ENCODE measurements around the gene PRDM16. TPM values are rescaled to one million over a fixed set of nuclear protein-coding genes. Genes with fewer than 3 reads are reported as not detected.

The PRDM16 gene
- total RNA-seq, 1 donor from 2014 or later, result 0.43 TPM

DNA sequence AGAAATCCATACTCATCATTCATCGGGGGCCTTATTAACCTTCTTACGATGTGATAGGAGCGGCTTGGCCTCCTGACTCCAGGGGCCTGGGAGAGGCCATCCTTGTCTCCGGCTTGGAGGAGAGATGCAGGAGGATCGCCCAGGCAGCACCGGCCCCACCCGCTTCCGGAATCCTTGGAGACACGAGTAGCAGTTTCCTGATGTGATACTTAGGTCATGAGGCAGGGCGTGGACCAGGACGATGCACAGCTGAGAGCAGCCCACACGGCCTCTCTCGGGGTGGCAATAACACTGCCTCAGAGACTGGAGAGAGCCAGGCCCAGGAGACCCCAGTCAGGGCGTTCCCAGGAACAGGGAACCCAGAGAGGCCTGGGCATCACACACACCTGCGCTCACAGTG, 221.9 kb downstream of the PRDM16 start:
- H3K27me3 Mint-ChIP-seq (ENCODE audit: low read depth, unreplicated experiment), result peaks cover 44% of the 10 kb centered on the region
- H3K4me3 ChIP-seq (ENCODE audit: insufficient read depth, low read depth, low read length), result no peak overlapping the region
- H3K4me1 Mint-ChIP-seq (ENCODE audit: low read depth, unreplicated experiment), result peaks cover 2% of the 10 kb centered on the region
- no peaks in the 10 kb centered on the region for H3K4me1 ChIP-seq (ENCODE audit: insufficient read depth, low read length)
- H3K36me3 Mint-ChIP-seq (ENCODE audit: low read depth, unreplicated experiment), result no peaks in the 10 kb centered on the region
- no peak overlapping the region for H3K4me3 Mint-ChIP-seq (ENCODE audit: unreplicated experiment)
- H3K27ac Mint-ChIP-seq (ENCODE audit: unreplicated experiment), result no peak overlapping the region
- H2AFZ ChIP-seq (ENCODE audit: low read depth, low read length), result no peak overlapping the region
- no peaks in the 10 kb centered on the region for H3K27me3 ChIP-seq (ENCODE audit: insufficient read depth, low read length)
- H3K36me3 ChIP-seq (ENCODE audit: insufficient read depth, low read length), result no peaks in the 10 kb centered on the region
- peaks cover 3% of the 10 kb centered on the region for H3K9me3 Mint-ChIP-seq (ENCODE audit: unreplicated experiment)
- H3K4me2 ChIP-seq (ENCODE audit: low read length), result no peak overlapping the region
- H3K79me2 ChIP-seq (ENCODE audit: insufficient read depth, low read length), result no peaks in the 10 kb centered on the region
- H3K9ac ChIP-seq (ENCODE audit: low read length), result no peak overlapping the region
- no peak for FAIRE-seq
- no peak for DNase-seq (ENCODE audit: low read depth)
- peaks cover 4% of the 10 kb centered on the region for H4K20me1 ChIP-seq (ENCODE audit: insufficient read depth, low read length)
- H3K9me3 ChIP-seq (ENCODE audit: insufficient read depth, low read depth, low read length), result no peaks in the 10 kb centered on the region
- H3K27ac ChIP-seq (ENCODE audit: low read depth, low read length), result no peak overlapping the region
- TF ChIP-seq, protein P1, sequence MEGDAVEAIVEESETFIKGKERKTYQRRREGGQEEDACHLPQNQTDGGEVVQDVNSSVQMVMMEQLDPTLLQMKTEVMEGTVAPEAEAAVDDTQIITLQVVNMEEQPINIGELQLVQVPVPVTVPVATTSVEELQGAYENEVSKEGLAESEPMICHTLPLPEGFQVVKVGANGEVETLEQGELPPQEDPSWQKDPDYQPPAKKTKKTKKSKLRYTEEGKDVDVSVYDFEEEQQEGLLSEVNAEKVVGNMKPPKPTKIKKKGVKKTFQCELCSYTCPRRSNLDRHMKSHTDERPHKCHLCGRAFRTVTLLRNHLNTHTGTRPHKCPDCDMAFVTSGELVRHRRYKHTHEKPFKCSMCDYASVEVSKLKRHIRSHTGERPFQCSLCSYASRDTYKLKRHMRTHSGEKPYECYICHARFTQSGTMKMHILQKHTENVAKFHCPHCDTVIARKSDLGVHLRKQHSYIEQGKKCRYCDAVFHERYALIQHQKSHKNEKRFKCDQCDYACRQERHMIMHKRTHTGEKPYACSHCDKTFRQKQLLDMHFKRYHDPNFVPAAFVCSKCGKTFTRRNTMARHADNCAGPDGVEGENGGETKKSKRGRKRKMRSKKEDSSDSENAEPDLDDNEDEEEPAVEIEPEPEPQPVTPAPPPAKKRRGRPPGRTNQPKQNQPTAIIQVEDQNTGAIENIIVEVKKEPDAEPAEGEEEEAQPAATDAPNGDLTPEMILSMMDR (IDR thresholded peaks at IDR 0.05; ENCODE audit: insufficient read depth, low read depth, low read length), result no peak
- no peak for TF ChIP-seq EZH2 (IDR thresholded peaks at IDR 0.05; ENCODE audit: insufficient read depth, low read length)

DNA sequence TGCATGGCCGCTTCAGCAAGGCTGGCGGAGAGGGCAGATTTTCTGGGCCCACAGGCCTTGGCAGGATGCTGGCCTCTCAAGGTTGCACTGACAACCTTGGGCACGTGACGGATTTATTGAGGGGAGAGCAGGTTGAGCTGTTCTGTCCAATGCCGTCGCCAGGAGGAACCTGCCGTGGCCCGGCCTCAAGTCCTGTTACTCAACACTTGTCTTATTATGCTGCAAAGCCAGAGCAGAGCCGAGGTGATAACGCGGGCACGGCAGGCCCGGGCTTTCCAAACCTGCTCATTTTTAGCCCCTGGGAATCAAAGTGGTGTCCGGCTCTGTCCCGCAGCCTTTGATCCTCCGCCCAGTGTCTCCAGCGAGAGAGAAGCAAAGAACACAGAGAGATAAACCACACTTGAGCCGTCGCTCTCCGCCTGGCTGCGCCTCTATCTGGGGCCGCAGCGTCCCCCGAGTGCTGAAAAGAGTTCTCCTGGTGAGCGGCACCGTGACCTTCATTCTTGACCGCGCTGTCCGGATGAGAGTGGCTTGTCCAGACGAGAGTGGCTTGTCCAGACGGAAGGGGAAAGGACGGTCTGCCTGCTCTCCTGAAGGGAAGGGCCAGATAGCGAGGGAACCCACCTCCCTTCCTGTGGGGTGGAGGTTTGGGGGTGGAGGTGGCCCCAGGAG, 223.2 kb downstream of the PRDM16 start:
- no peaks in the 10 kb centered on the region for H3K36me3 Mint-ChIP-seq (ENCODE audit: low read depth, unreplicated experiment)
- no peaks in the 10 kb centered on the region for H3K9me3 ChIP-seq (ENCODE audit: insufficient read depth, low read depth, low read length)
- H3K27me3 ChIP-seq (ENCODE audit: insufficient read depth, low read length), result no peaks in the 10 kb centered on the region
- no peak overlapping the region for H3K9ac ChIP-seq (ENCODE audit: low read length)
- H3K4me3 ChIP-seq (ENCODE audit: insufficient read depth, low read depth, low read length), result no peak overlapping the region
- H3K27me3 Mint-ChIP-seq (ENCODE audit: low read depth, unreplicated experiment), result peaks cover 51% of the 10 kb centered on the region
- DNase-seq (ENCODE audit: low read depth) (no peak), FAIRE-seq (no peak)
- no peak overlapping the region for H3K4me2 ChIP-seq (ENCODE audit: low read length)
- H3K27ac Mint-ChIP-seq (ENCODE audit: unreplicated experiment), result no peak overlapping the region
- TF ChIP-seq, protein P1 (IDR thresholded peaks at IDR 0.05; ENCODE audit: insufficient read depth, low read depth, low read length), result no peak
- H3K4me1 ChIP-seq (ENCODE audit: insufficient read depth, low read length), result no peaks in the 10 kb centered on the region
- H3K9me3 Mint-ChIP-seq (ENCODE audit: unreplicated experiment), result peaks cover 3% of the 10 kb centered on the region
- peaks cover 2% of the 10 kb centered on the region for H3K4me1 Mint-ChIP-seq (ENCODE audit: low read depth, unreplicated experiment)
- H2AFZ ChIP-seq (ENCODE audit: low read depth, low read length), result no peak overlapping the region
- H4K20me1 ChIP-seq (ENCODE audit: insufficient read depth, low read length), result peaks cover 4% of the 10 kb centered on the region
- H3K4me3 Mint-ChIP-seq (ENCODE audit: unreplicated experiment), result no peak overlapping the region
- H3K27ac ChIP-seq (ENCODE audit: low read depth, low read length), result no peak overlapping the region
- no peaks in the 10 kb centered on the region for H3K79me2 ChIP-seq (ENCODE audit: insufficient read depth, low read length)
- no peaks in the 10 kb centered on the region for H3K36me3 ChIP-seq (ENCODE audit: insufficient read depth, low read length)

DNA sequence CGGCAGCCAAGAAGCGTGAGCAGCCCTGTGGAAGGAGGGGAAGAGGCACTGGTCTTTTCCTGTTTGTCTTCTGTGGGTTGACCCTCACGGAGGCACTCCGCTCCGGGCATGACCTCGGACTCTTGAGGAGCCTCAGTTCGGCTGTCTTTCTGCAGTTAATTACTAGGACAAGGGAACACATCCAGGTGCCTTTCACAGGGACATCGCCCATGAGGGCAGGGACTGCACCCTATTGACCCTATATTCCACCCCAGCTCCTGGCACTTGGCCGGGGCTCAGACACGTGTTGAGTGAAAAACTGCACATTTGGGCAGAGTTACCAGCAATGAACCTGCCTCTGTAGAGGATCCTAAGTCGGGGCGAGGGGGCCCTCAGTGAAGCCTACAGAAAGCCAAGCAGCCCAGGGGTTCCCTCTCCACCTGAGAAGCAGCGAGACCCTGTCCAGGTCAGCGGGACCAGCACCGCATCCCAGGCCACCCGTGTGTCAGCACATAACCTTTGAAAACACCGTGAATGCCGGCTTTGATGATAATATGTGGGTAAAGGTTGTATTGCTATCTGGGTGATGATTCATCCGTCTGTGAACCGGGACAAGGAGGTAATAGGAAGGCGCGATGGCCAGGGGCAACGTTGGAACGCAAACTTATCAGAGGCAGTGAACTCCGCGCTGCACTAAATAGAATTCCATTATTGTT, 224.0 kb downstream of the PRDM16 start:
- H3K9me3 Mint-ChIP-seq (ENCODE audit: unreplicated experiment), result peaks cover 3% of the 10 kb centered on the region
- Histone ChIP-seq H3K79me2 (ENCODE audit: insufficient read depth, low read length) (no peaks in the 10 kb centered on the region), H3K4me3 (ENCODE audit: insufficient read depth, low read depth, low read length) (no peak overlapping the region), H3K27ac (ENCODE audit: low read depth, low read length) (no peak overlapping the region), H3K9me3 (ENCODE audit: insufficient read depth, low read depth, low read length) (no peaks in the 10 kb centered on the region), H3K27me3 (ENCODE audit: insufficient read depth, low read length) (no peaks in the 10 kb centered on the region), H3K9ac (ENCODE audit: low read length) (no peak overlapping the region), H4K20me1 (ENCODE audit: insufficient read depth, low read length) (peaks cover 4% of the 10 kb centered on the region), H3K4me2 (ENCODE audit: low read length) (no peak overlapping the region), H3K4me1 (ENCODE audit: insufficient read depth, low read length) (no peaks in the 10 kb centered on the region), H2AFZ (ENCODE audit: low read depth, low read length) (no peak overlapping the region), H3K36me3 (ENCODE audit: insufficient read depth, low read length) (no peaks in the 10 kb centered on the region)
- no peak overlapping the region for H3K4me3 Mint-ChIP-seq (ENCODE audit: unreplicated experiment)
- H3K4me1 Mint-ChIP-seq (ENCODE audit: low read depth, unreplicated experiment), result peaks cover 2% of the 10 kb centered on the region
- peaks cover 57% of the 10 kb centered on the region for H3K27me3 Mint-ChIP-seq (ENCODE audit: low read depth, unreplicated experiment)
- TF ChIP-seq, protein P1 (IDR thresholded peaks at IDR 0.05; ENCODE audit: insufficient read depth, low read depth, low read length), result no peak
- no peak for TF ChIP-seq EZH2 (IDR thresholded peaks at IDR 0.05; ENCODE audit: insufficient read depth, low read length)
- DNase-seq (ENCODE audit: low read depth), result no peak
- H3K36me3 Mint-ChIP-seq (ENCODE audit: low read depth, unreplicated experiment), result no peaks in the 10 kb centered on the region
- no peak for FAIRE-seq
- H3K27ac Mint-ChIP-seq (ENCODE audit: unreplicated experiment), result no peak overlapping the region

All from astrocyte (in vitro differentiated cells and primary cell).